PFSK-1 (cell line): ENCODE results near the gene TBP.

ENCODE experiments used
- FOXP2 ChIP-seq: optimal IDR thresholded peaks from 2 replicates; pipeline ENCODE3; 2011; ENCODE audit warnings: borderline replicate concordance, control low read depth, inconsistent platforms; ENCODE audit not compliant: insufficient read depth; ENCODE audit errors: extremely low read length, extremely low read depth
- POLR2AphosphoS5 ChIP-seq: IDR thresholded peaks from 2 replicates; pipeline ENCODE4 v1.6.1; 2012; ENCODE audit warnings: low read depth, mild to moderate bottlenecking, control low read depth, low read length, moderate library complexity
- REST ChIP-seq, 2 experiments: IDR thresholded peaks; 2 replicates each; pipeline versions ENCODE4 v1.6.1 to v1.8.0; 2011 to 2012; ENCODE audit warnings: low read depth in 2 of 2, low read length in 2 of 2, control low read depth in 1 of 2, inconsistent platforms in 1 of 2, mild to moderate bottlenecking in 1 of 2, moderate library complexity in 1 of 2; ENCODE audit not compliant: insufficient read depth in 1 of 2
- SIN3A ChIP-seq: IDR thresholded peaks from 2 replicates; pipeline ENCODE4 v1.6.1; 2012; ENCODE audit warnings: mild to moderate bottlenecking, low read length, moderate library complexity, borderline replicate concordance; ENCODE audit not compliant: insufficient read depth
- TAF1 ChIP-seq: IDR thresholded peaks from 2 replicates; pipeline ENCODE4 v1.6.1; 2012; ENCODE audit warnings: low read length, control low read depth, borderline replicate concordance; ENCODE audit not compliant: insufficient read depth

TBP gene

GRCh38 chr6:170590725-170591124 is 36.6 kb downstream of the TBP start:
- TF ChIP-seq TAF1 (no peak), SIN3A (no peak), REST (IDR thresholded peaks at IDR 0.05; ENCODE audit: insufficient read depth in 1 of 2, low read depth in 2 of 2, low read length in 2 of 2) (no peak), POLR2AphosphoS5 (no peak), FOXP2 (no peak)

- no peak for TF ChIP-seq REST (IDR thresholded peaks at IDR 0.05; ENCODE audit: insufficient read depth in 1 of 2, low read depth in 2 of 2, low read length in 2 of 2)
- TF ChIP-seq FOXP2: no peak
- no peak for TF ChIP-seq TAF1
- no peak for TF ChIP-seq POLR2AphosphoS5
- no peak for TF ChIP-seq SIN3A
Measured at GRCh38 chr6:170596426-170596825, 42.3 kb downstream of the TBP start.

DNA sequence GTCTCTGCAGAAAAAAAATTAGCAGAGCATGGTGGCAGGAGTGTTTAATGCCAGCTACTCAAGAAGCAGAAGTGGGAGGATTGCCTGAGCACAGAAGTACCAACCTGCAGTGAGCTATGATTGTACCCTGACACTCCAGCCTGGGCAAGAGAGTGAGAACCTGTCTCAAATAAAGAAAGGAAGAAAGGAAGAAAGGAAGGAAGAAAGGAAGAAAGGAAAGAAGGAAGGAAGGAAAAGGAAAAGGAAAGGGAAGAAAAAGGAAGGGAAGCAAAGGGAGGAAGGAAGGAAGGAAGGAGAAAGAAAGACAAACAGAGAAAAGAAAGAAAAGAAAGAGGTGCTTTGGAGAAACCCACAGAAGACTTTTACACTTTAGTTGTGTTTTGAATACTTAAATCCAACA is 43.1 kb downstream of the TBP start:
- no peak for TF ChIP-seq FOXP2
- TF ChIP-seq TAF1: no peak
- TF ChIP-seq REST (IDR thresholded peaks at IDR 0.05; ENCODE audit: insufficient read depth in 1 of 2, low read depth in 2 of 2, low read length in 2 of 2): no peak
- TF ChIP-seq SIN3A: no peak
- no peak for TF ChIP-seq POLR2AphosphoS5

DNA sequence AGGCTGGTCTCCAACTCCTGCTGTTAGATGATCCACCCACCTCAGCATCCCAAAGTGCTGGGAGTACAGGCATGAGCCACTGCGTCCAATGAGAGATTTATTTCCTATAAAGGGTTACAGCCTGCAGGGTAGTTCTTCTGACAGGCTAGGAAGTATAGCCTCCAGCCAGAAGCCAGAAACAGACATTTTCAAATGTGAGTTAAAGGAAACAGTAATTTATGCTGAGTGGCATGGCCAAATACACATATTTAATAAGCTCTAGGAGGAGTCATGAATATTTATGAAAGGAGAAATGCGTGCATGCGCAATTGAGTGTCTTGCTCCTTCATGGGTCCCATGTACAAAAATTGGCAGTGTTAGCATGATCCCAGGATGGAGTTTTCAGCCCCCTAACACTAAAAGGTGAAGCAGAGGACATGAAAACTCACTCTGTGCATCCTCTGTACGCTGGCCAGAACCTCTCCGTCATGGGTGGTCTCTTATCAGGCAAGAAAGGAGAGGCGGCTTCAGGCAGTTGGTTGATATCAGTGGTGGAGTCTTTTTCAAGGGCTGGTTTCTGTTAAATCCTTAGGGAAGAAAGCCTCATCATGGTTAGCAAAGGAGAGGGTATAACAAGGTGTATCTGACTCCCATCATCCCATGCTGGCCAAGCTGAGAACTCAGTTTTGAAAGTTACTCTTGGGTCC is 51.5 kb downstream of the TBP start:
- TF ChIP-seq TAF1 (no peak), POLR2AphosphoS5 (no peak), SIN3A (no peak), FOXP2 (no peak), REST (IDR thresholded peaks at IDR 0.05; ENCODE audit: insufficient read depth in 1 of 2, low read depth in 2 of 2, low read length in 2 of 2) (no peak)
